ENCODE results near the gene SKAP2.

The SKAP2 gene

GRCh38 chr7:26659121-26659520, 205.3 kb downstream of the SKAP2 start:
- no peak for DNase-seq

GRCh38 chr7:26658389-26659084, 205.9 kb downstream of the SKAP2 start:
- no peak for DNase-seq

- no peak for DNase-seq
These were observed 206.6 kb downstream of the SKAP2 start for GRCh38 chr7:26657686-26658388.

- DNase-seq = no peak
These were observed 207.2 kb downstream of the SKAP2 start for GRCh38 chr7:26657206-26657641.

- no peak for DNase-seq
These were observed 207.7 kb downstream of the SKAP2 start for GRCh38 chr7:26656735-26657134.

GRCh38 chr7:26655781-26656180, 208.6 kb downstream of the SKAP2 start:
- DNase-seq = no peak

GRCh38 chr7:26653430-26654399, 210.7 kb downstream of the SKAP2 start:
- no peak for DNase-seq

GRCh38 chr7:26652401-26653100, 211.8 kb downstream of the SKAP2 start:
- DNase-seq = no peak

- DNase-seq = no peak
These were observed 214.3 kb downstream of the SKAP2 start for GRCh38 chr7:26650103-26650502.

- DNase-seq = no peak
These were observed 215.0 kb downstream of the SKAP2 start for GRCh38 chr7:26649388-26649787.

- no peak for DNase-seq
These were observed 215.8 kb downstream of the SKAP2 start for GRCh38 chr7:26648554-26648953.

- DNase-seq = no peak
These were observed 217.9 kb downstream of the SKAP2 start for GRCh38 chr7:26646336-26647048.

- DNase-seq = no peak
These were observed 219.3 kb downstream of the SKAP2 start for GRCh38 chr7:26645121-26645520.

GRCh38 chr7:26642416-26642815, 222.0 kb downstream of the SKAP2 start:
- DNase-seq = no peak

- no peak for DNase-seq
These were observed 224.7 kb downstream of the SKAP2 start for GRCh38 chr7:26639695-26640094.

GRCh38 chr7:26639111-26639510, 225.3 kb downstream of the SKAP2 start:
- no peak for DNase-seq

- DNase-seq = no peak
These were observed 226.2 kb downstream of the SKAP2 start for GRCh38 chr7:26638140-26638539.

- DNase-seq = no peak
These were observed 226.8 kb downstream of the SKAP2 start for GRCh38 chr7:26637610-26638009.

- no peak for DNase-seq
These were observed 227.6 kb downstream of the SKAP2 start for GRCh38 chr7:26636808-26637207.

- no peak for DNase-seq
These were observed 230.8 kb downstream of the SKAP2 start for GRCh38 chr7:26633557-26633956.

GRCh38 chr7:26631601-26632000, 232.8 kb downstream of the SKAP2 start:
- no peak for DNase-seq

Data from CD4-positive, alpha-beta T cell treated with Interleukin-4 for 4 hours (primary cell).